GM23338 (cell line): ENCODE measurements around the gene RAET1G. TPM values are rescaled to one million over a fixed set of nuclear protein-coding genes. Genes with fewer than 3 reads are reported as not detected.

Experiments used
- ATAC-seq: fragments of 200-7000 bp; cut with Tn5 transposase; 3 replicates; pipeline ENCODE4 v1.9.1; 2020
- DNase-seq: peaks from one replicate; pipeline ENCODE4 v3.0.0-alpha.2; 2015; ENCODE audit warnings: low spot score
- H2AFZ ChIP-seq: fragments of 200-600 bp; sonication (generic); 2 replicates; pipeline ENCODE4 v1.8.0; 2016; ENCODE audit warnings: antibody characterized with exemption, mild to moderate bottlenecking, moderate library complexity
- H3F3A ChIP-seq: fragments of 200-600 bp; sonication (generic); replicated peaks from 2 replicates; pipeline ENCODE4 v1.8.0; 2017; ENCODE audit warnings: antibody characterized with exemption, mixed run types, low read depth
- H3K27ac ChIP-seq: fragments of 200-600 bp; sonication (generic); 2 replicates; pipeline ENCODE4 v1.6.1; 2016; ENCODE audit warnings: low read depth
- H3K27me3 ChIP-seq: fragments of 200-600 bp; sonication (generic); 2 replicates; pipeline ENCODE4 v1.8.0; 2016; ENCODE audit warnings: mild to moderate bottlenecking, mixed run types, moderate library complexity; ENCODE audit not compliant: insufficient read depth
- H3K36me3 ChIP-seq: fragments of 200-600 bp; sonication (generic); 2 replicates; pipeline ENCODE4 v1.8.0; 2016; ENCODE audit warnings: mild to moderate bottlenecking; ENCODE audit not compliant: insufficient read depth
- H3K4me1 ChIP-seq: fragments of 200-600 bp; sonication (generic); 2 replicates; pipeline ENCODE4 v1.8.0; 2016; ENCODE audit warnings: mild to moderate bottlenecking, moderate library complexity; ENCODE audit not compliant: insufficient read depth
- H3K4me2 ChIP-seq: fragments of 200-600 bp; sonication (generic); 2 replicates; pipeline ENCODE4 v1.7.1; 2017; ENCODE audit warnings: mixed run types
- H3K4me3 ChIP-seq: fragments of 200-600 bp; sonication (generic); 2 replicates; pipeline ENCODE4 v1.6.1; 2016; ENCODE audit warnings: mixed run types
- H3K79me2 ChIP-seq: fragments of 200-600 bp; sonication (generic); replicated peaks from 2 replicates; pipeline ENCODE4 v1.8.0; 2017; ENCODE audit warnings: mild to moderate bottlenecking; ENCODE audit not compliant: insufficient read depth
- H3K9me2 ChIP-seq: fragments of 200-600 bp; sonication (generic); 2 replicates; pipeline ENCODE4 v1.8.0; 2017; ENCODE audit not compliant: insufficient read depth
- H4K20me1 ChIP-seq: fragments of 200-600 bp; sonication (generic); replicated peaks from 2 replicates; pipeline ENCODE4 v1.8.0; 2017; ENCODE audit warnings: mild to moderate bottlenecking; ENCODE audit not compliant: insufficient read depth
- H3K27ac Mint-ChIP-seq: 2 replicates; pipeline ENCODE4 v1.8.0; 2020; ENCODE audit warnings: inconsistent platforms, mild to moderate bottlenecking, moderate library complexity, mixed read lengths
- H3K27me3 Mint-ChIP-seq: 3 replicates; pipeline ENCODE4 v1.8.0; 2022; ENCODE audit warnings: low read depth, mild to moderate bottlenecking, moderate library complexity, mixed read lengths, inconsistent platforms; ENCODE audit not compliant: insufficient read depth, poor library complexity
- H3K36me3 Mint-ChIP-seq: 3 replicates; pipeline ENCODE4 v1.8.0; 2021; ENCODE audit warnings: low read depth, mild to moderate bottlenecking, inconsistent platforms, moderate library complexity, mixed read lengths
- H3K4me1 Mint-ChIP-seq: 3 replicates; pipeline ENCODE4 v1.8.0; 2020; ENCODE audit warnings: mild to moderate bottlenecking, inconsistent platforms, mixed read lengths
- H3K4me3 Mint-ChIP-seq: 3 replicates; pipeline ENCODE4 v1.8.0; 2021; ENCODE audit warnings: moderate library complexity, mild to moderate bottlenecking, inconsistent platforms, mixed read lengths
- H3K9me3 Mint-ChIP-seq: 3 replicates; pipeline ENCODE4 v1.8.0; 2020; ENCODE audit warnings: moderate library complexity, mild to moderate bottlenecking, inconsistent platforms, mixed read lengths
- CREB1 ChIP-seq: fragments of 250-450 bp; sonication (Bioruptor Pico); IDR thresholded peaks from 2 replicates; pipeline ENCODE4 v1.5.0; 2020; ENCODE audit warnings: low read depth, mild to moderate bottlenecking, moderate library complexity
- EZH2 ChIP-seq: fragments of 200-600 bp; sonication (generic); IDR thresholded peaks from one replicate; pipeline ENCODE4 v1.8.0; 2017; ENCODE audit warnings: antibody characterized with exemption, mild to moderate bottlenecking, low read depth; ENCODE audit not compliant: unreplicated experiment
- EZH2phosphoT487 ChIP-seq: fragments of 200-600 bp; sonication (generic); IDR thresholded peaks from one replicate; pipeline ENCODE4 v1.8.1; 2018; ENCODE audit warnings: antibody characterized with exemption; ENCODE audit not compliant: unreplicated experiment
- JUNB ChIP-seq: IDR thresholded peaks from one replicate; pipeline ENCODE4 v1.6.1; 2016; ENCODE audit warnings: antibody characterized with exemption; ENCODE audit not compliant: unreplicated experiment
- NANOG ChIP-seq: IDR thresholded peaks from 2 replicates; pipeline ENCODE4 v1.6.1; 2016; ENCODE audit warnings: antibody characterized with exemption, borderline replicate concordance
- POLR2AphosphoS5 ChIP-seq: IDR thresholded peaks from 2 replicates; pipeline ENCODE4 v1.6.1; 2016; ENCODE audit warnings: antibody characterized with exemption, low read depth
- STAT1 ChIP-seq: IDR thresholded peaks from one replicate; pipeline ENCODE4 v1.6.1; 2016; ENCODE audit warnings: antibody characterized with exemption; ENCODE audit not compliant: unreplicated experiment
- ZNF114 ChIP-seq: fragments of 250-450 bp; sonication (Bioruptor Pico); IDR thresholded peaks from 2 replicates; pipeline ENCODE4 v1.5.0; 2020; ENCODE audit warnings: mild to moderate bottlenecking, moderate library complexity
- polyA plus RNA-seq: library from polyadenylated mRNA; unstranded; fragments of >200 nt; fragmentation: Nextera tagmentation; extraction: Ambion mirVana; gene quantifications from 2 replicates; pipeline ENCODE4 v1.2.1, GENCODE V29; 2016
- total RNA-seq: library from RNA; depleted of rRNA; stranded (reverse); fragments of >200 nt; shearing (Covaris generic); gene quantifications from 2 replicates; pipeline ENCODE4 v1.2.3, GENCODE V29; 2014
- TF ChIP-seq, protein P1 (sequence below): fragments of 250-450 bp; sonication (Bioruptor Pico); IDR thresholded peaks from 2 replicates; pipeline ENCODE4 v1.5.0; 2020; ENCODE audit warnings: mild to moderate bottlenecking, moderate library complexity
- TF ChIP-seq, protein P2 (sequence below), 2 experiments: fragments of 200-600 bp in 1 of 2; sonication (generic) in 1 of 2; conservative IDR thresholded peaks; 2 replicates each; pipeline versions ENCODE4 v1.5.1 to v1.6.1; 2016 to 2017; ENCODE audit warnings: antibody characterized with exemption in 2 of 2, low read depth in 2 of 2, mild to moderate bottlenecking in 2 of 2, moderate library complexity in 1 of 2
- TF ChIP-seq, protein P3 (sequence below): IDR thresholded peaks from 2 replicates; pipeline ENCODE4 v1.6.1; 2016; ENCODE audit warnings: antibody characterized with exemption

The RAET1G gene
- total and polyA plus RNA-seq, 2 experiments from 2014 or later = not detected

DNA sequence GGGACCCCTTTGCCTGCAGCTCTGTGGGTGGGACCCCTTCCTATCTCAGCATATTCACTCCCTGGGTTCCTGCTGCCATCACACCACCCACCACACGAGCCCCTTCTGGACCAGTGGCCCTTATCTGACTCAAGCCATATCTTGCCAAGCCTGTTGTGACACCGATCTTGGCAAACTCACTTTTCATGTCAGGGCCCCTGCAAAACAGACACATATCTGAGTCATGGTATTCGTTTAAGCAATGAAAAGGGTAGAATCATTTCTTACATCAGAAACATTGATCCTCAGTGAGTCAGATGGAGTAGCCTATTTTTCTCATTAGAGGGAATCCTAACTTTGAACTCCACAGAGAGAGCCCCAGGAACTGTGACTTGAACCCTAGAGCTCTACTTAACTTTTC lies 35.6 kb downstream of the RAET1G start (continued):
- TF ChIP-seq, protein P1, sequence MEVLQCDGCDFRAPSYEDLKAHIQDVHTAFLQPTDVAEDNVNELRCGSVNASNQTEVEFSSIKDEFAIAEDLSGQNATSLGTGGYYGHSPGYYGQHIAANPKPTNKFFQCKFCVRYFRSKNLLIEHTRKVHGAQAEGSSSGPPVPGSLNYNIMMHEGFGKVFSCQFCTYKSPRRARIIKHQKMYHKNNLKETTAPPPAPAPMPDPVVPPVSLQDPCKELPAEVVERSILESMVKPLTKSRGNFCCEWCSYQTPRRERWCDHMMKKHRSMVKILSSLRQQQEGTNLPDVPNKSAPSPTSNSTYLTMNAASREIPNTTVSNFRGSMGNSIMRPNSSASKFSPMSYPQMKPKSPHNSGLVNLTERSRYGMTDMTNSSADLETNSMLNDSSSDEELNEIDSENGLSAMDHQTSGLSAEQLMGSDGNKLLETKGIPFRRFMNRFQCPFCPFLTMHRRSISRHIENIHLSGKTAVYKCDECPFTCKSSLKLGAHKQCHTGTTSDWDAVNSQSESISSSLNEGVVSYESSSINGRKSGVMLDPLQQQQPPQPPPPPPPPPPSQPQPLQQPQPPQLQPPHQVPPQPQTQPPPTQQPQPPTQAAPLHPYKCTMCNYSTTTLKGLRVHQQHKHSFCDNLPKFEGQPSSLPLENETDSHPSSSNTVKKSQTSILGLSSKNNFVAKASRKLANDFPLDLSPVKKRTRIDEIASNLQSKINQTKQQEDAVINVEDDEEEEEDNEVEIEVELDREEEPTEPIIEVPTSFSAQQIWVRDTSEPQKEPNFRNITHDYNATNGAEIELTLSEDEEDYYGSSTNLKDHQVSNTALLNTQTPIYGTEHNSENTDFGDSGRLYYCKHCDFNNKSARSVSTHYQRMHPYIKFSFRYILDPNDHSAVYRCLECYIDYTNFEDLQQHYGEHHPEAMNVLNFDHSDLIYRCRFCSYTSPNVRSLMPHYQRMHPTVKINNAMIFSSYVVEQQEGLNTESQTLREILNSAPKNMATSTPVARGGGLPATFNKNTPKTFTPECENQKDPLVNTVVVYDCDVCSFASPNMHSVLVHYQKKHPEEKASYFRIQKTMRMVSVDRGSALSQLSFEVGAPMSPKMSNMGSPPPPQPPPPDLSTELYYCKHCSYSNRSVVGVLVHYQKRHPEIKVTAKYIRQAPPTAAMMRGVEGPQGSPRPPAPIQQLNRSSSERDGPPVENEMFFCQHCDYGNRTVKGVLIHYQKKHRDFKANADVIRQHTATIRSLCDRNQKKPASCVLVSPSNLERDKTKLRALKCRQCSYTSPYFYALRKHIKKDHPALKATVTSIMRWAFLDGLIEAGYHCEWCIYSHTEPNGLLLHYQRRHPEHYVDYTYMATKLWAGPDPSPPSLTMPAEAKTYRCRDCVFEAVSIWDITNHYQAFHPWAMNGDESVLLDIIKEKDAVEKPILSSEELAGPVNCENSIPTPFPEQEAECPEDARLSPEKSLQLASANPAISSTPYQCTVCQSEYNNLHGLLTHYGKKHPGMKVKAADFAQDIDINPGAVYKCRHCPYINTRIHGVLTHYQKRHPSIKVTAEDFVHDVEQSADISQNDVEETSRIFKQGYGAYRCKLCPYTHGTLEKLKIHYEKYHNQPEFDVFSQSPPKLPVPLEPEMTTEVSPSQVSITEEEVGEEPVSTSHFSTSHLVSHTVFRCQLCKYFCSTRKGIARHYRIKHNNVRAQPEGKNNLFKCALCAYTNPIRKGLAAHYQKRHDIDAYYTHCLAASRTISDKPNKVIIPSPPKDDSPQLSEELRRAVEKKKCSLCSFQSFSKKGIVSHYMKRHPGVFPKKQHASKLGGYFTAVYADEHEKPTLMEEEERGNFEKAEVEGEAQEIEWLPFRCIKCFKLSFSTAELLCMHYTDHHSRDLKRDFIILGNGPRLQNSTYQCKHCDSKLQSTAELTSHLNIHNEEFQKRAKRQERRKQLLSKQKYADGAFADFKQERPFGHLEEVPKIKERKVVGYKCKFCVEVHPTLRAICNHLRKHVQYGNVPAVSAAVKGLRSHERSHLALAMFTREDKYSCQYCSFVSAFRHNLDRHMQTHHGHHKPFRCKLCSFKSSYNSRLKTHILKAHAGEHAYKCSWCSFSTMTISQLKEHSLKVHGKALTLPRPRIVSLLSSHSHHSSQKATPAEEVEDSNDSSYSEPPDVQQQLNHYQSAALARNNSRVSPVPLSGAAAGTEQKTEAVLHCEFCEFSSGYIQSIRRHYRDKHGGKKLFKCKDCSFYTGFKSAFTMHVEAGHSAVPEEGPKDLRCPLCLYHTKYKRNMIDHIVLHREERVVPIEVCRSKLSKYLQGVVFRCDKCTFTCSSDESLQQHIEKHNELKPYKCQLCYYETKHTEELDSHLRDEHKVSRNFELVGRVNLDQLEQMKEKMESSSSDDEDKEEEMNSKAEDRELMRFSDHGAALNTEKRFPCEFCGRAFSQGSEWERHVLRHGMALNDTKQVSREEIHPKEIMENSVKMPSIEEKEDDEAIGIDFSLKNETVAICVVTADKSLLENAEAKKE = no peak
- TF ChIP-seq STAT1 (no peak), CREB1 (CRISPR knock-in tag) (no peak), POLR2AphosphoS5 (no peak), EZH2phosphoT487 (no peak), NANOG (no peak), EZH2 (no peak), JUNB (no peak)
- TF ChIP-seq, protein P2, sequence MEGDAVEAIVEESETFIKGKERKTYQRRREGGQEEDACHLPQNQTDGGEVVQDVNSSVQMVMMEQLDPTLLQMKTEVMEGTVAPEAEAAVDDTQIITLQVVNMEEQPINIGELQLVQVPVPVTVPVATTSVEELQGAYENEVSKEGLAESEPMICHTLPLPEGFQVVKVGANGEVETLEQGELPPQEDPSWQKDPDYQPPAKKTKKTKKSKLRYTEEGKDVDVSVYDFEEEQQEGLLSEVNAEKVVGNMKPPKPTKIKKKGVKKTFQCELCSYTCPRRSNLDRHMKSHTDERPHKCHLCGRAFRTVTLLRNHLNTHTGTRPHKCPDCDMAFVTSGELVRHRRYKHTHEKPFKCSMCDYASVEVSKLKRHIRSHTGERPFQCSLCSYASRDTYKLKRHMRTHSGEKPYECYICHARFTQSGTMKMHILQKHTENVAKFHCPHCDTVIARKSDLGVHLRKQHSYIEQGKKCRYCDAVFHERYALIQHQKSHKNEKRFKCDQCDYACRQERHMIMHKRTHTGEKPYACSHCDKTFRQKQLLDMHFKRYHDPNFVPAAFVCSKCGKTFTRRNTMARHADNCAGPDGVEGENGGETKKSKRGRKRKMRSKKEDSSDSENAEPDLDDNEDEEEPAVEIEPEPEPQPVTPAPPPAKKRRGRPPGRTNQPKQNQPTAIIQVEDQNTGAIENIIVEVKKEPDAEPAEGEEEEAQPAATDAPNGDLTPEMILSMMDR (conservative IDR thresholded peaks at IDR 0.05; ENCODE audit: low read depth in 2 of 2) = no peak

DNA sequence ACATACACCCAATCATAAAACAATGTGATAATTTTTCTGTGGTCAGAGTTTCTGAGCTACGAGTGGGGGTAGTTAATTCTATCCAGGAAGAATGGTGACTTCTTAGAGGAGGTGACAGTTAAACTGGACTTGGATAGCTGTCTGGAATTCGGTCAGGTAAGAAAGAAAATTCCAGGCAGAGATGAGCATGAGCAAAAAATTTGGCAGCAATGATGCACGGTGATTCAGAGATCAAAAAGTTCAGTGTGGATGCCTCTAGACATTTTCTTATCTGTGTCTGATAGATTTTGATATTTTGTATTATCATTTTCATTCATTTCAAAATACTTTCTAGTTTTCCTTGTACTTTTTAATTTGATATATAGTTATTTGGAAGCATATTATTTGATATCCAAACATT lies 37.0 kb downstream of the RAET1G start:
- Mint-ChIP-seq H3K27me3 (peaks cover 7% of the 10 kb centered on the region), H3K36me3 (no peaks in the 10 kb centered on the region), H3K9me3 (no peaks in the 10 kb centered on the region), H3K4me1 (peaks cover 3% of the 10 kb centered on the region; the same call in 1 of the 3 replicates), H3K4me3 (no peak overlapping the region), H3K27ac (no peak overlapping the region)
- no peaks in the 10 kb centered on the region for H3K36me3 ChIP-seq
- ATAC-seq (no peak), DNase-seq (no peak)
- no peaks in the 10 kb centered on the region for H3K4me1 ChIP-seq
- H3K4me2 ChIP-seq = no peak overlapping the region
- H3K27ac ChIP-seq = no peak overlapping the region
- no peaks in the 10 kb centered on the region for H3K27me3 ChIP-seq
- H3K9me2 ChIP-seq = peaks cover 6% of the 10 kb centered on the region; the same call in 1 of the 2 replicates
- no peaks in the 10 kb centered on the region for H4K20me1 ChIP-seq
- no peak overlapping the region for H3K4me3 ChIP-seq
- H2AFZ ChIP-seq = no peak overlapping the region
- no peaks in the 10 kb centered on the region for H3K79me2 ChIP-seq
- H3F3A ChIP-seq = no peaks in the 10 kb centered on the region; the same call in 1 of the 2 replicates
- TF ChIP-seq, protein P3, sequence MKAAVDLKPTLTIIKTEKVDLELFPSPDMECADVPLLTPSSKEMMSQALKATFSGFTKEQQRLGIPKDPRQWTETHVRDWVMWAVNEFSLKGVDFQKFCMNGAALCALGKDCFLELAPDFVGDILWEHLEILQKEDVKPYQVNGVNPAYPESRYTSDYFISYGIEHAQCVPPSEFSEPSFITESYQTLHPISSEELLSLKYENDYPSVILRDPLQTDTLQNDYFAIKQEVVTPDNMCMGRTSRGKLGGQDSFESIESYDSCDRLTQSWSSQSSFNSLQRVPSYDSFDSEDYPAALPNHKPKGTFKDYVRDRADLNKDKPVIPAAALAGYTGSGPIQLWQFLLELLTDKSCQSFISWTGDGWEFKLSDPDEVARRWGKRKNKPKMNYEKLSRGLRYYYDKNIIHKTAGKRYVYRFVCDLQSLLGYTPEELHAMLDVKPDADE = no peak
- no peak for TF ChIP-seq ZNF114
- no peak for TF ChIP-seq NANOG
- no peak for TF ChIP-seq CREB1 (CRISPR knock-in tag)
- TF ChIP-seq EZH2 = no peak
- TF ChIP-seq, protein P2 (conservative IDR thresholded peaks at IDR 0.05; ENCODE audit: low read depth in 2 of 2) = no peak
